Measurements from ENCODE around the gene SIGLEC14. TPM values are rescaled to one million over a fixed set of nuclear protein-coding genes. Genes with fewer than 3 reads are reported as not detected.

Gene SIGLEC14
- total and polyA plus RNA-seq, 2 donors (not counting 3 experiments of a cell fraction or from before 2014, with no cell fraction given) = 0.10 TPM; not detected in 1

DNA sequence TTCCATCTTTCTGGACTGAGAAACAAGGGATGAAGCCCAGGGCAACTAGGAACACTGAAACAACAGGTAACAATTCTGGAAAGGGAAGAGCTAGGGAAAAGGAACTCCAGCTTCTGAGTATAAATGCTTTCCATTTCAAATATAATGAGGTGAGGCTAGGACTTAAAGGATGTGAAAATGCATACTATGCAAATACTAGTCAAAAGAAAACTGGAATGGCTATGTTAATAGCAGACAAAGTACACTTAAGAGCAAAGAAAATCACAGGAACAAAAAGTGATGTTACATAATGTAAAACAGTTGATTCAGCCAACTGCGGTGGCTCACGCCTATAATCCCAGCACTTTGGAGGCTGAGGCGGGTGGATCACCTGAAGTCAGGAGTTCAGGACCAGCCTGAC lies 6.2 kb downstream of the SIGLEC14 start:
- Histone ChIP-seq H3K9ac (replicated peaks; ENCODE audit: extremely low read depth, insufficient read depth, low read length) (no peak overlapping the region), H3K9me3 (replicated peaks; ENCODE audit: control insufficient read depth, insufficient read depth, low read length) (no peaks in the 10 kb centered on the region), H3K4me3 (replicated peaks in 1 of 3; ENCODE audit: insufficient read depth in 1 of 3, low read depth in 1 of 3, low read length in 3 of 3) (no peak overlapping the region), H3K9me1 (replicated peaks; ENCODE audit: control insufficient read depth, extremely low read depth, insufficient read depth, low read length) (no peaks in the 10 kb centered on the region), H4K20me1 (replicated peaks; ENCODE audit: control insufficient read depth, extremely low read depth, insufficient read depth, low read length) (no peaks in the 10 kb centered on the region), H2AFZ (ENCODE audit: low read depth, low read length) (no peak overlapping the region), H3K4me2 (ENCODE audit: insufficient read depth, low read length) (no peak overlapping the region), H3K36me3 (ENCODE audit: control insufficient read depth in 2 of 2, extremely low read depth in 1 of 2, insufficient read depth in 2 of 2, low read length in 2 of 2) (no peaks in the 10 kb centered on the region), H3K79me2 (ENCODE audit: control insufficient read depth, insufficient read depth, low read length) (no peaks in the 10 kb centered on the region), H3K27ac (ENCODE audit: insufficient read depth, low read depth, low read length) (no peak overlapping the region), H3K27me3 (ENCODE audit: control insufficient read depth in 2 of 2, insufficient read depth in 2 of 2, low read length in 2 of 2) (peaks cover 3 to 6% of the 10 kb centered on the region in 2 experiments), H3K4me1 (ENCODE audit: control insufficient read depth, extremely low read depth, insufficient read depth, low read length) (no peaks in the 10 kb centered on the region)
- intact Hi-C loops (cut with micrococcal nuclease) (no loop called here), dilution Hi-C loops (cut with MboI; ENCODE audit: extremely low pct_ligation_motif_present, low sequenced_read_pairs) (no loop called here)
- BruUV-seq (replicated peaks) = no TSS peak
- DNase-seq (ENCODE audit: low read depth, low spot score) = no peak
- ChIA-PET POLR2A (no interaction called here), CTCF (interaction anchor here (1.0 to 2.8 kb wide), 5 partner anchors 17 to 219 kb away, joined by 3 to 24 read pairs (median 9); no protein-coding TSS in a partner anchor)
- FAIRE-seq = no peak
- no peak for TF ChIP-seq EZH2 (IDR thresholded peaks at IDR 0.05; ENCODE audit: borderline replicate concordance, low read depth, low read length, severe bottlenecking)
- TF ChIP-seq, protein P1, sequence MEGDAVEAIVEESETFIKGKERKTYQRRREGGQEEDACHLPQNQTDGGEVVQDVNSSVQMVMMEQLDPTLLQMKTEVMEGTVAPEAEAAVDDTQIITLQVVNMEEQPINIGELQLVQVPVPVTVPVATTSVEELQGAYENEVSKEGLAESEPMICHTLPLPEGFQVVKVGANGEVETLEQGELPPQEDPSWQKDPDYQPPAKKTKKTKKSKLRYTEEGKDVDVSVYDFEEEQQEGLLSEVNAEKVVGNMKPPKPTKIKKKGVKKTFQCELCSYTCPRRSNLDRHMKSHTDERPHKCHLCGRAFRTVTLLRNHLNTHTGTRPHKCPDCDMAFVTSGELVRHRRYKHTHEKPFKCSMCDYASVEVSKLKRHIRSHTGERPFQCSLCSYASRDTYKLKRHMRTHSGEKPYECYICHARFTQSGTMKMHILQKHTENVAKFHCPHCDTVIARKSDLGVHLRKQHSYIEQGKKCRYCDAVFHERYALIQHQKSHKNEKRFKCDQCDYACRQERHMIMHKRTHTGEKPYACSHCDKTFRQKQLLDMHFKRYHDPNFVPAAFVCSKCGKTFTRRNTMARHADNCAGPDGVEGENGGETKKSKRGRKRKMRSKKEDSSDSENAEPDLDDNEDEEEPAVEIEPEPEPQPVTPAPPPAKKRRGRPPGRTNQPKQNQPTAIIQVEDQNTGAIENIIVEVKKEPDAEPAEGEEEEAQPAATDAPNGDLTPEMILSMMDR (IDR thresholded peaks at IDR 0.05; ENCODE audit: extremely low read depth in 1 of 2, insufficient read depth in 1 of 2, low read depth in 1 of 2, low read length in 2 of 2) = no peak
- TF ChIP-seq POLR2AphosphoS5 (IDR thresholded peaks at IDR 0.05; ENCODE audit: insufficient read depth, low read depth, low read length) = no peak
- TF ChIP-seq FOS (IDR thresholded peaks at IDR 0.05; ENCODE audit: borderline replicate concordance, insufficient read depth, low read length) = no peak
- no peak for TF ChIP-seq JUN (IDR thresholded peaks at IDR 0.05; ENCODE audit: borderline replicate concordance, insufficient read depth, insufficient read length, low read depth)
- no peak for TF ChIP-seq MYC (IDR thresholded peaks at IDR 0.05; ENCODE audit: low read depth, low read length)
- TF ChIP-seq, protein P2, sequence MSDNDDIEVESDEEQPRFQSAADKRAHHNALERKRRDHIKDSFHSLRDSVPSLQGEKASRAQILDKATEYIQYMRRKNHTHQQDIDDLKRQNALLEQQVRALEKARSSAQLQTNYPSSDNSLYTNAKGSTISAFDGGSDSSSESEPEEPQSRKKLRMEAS (IDR thresholded peaks at IDR 0.05; ENCODE audit: insufficient read depth, insufficient read length) = no peak
- TF ChIP-seq POLR2A (IDR thresholded peaks at IDR 0.05; ENCODE audit: low read depth, low read length) = no peak
- TF ChIP-seq GATA2 (IDR thresholded peaks at IDR 0.05; ENCODE audit: insufficient read depth, insufficient read length, low read depth, low read length) = no peak
